ENCODE data around the gene GLUL.
"Not testable (repeated sequence)": the region's sequence is repeated elsewhere in the genome, so short reads cannot be mapped to it uniquely, and the experiment has no call there.

The GLUL gene

GRCh38 chr1:182383037-182383661 lies 8.4 kb downstream of the GLUL start:
- TF ChIP-seq, protein P1, sequence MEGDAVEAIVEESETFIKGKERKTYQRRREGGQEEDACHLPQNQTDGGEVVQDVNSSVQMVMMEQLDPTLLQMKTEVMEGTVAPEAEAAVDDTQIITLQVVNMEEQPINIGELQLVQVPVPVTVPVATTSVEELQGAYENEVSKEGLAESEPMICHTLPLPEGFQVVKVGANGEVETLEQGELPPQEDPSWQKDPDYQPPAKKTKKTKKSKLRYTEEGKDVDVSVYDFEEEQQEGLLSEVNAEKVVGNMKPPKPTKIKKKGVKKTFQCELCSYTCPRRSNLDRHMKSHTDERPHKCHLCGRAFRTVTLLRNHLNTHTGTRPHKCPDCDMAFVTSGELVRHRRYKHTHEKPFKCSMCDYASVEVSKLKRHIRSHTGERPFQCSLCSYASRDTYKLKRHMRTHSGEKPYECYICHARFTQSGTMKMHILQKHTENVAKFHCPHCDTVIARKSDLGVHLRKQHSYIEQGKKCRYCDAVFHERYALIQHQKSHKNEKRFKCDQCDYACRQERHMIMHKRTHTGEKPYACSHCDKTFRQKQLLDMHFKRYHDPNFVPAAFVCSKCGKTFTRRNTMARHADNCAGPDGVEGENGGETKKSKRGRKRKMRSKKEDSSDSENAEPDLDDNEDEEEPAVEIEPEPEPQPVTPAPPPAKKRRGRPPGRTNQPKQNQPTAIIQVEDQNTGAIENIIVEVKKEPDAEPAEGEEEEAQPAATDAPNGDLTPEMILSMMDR (IDR thresholded peaks at IDR 0.05; ENCODE audit: control insufficient read depth, insufficient read depth, low read depth, low read length, missing control alignments), result no peak
- no peak overlapping the region for H3K4me3 ChIP-seq (ENCODE audit: control insufficient read depth, low read depth, low read length)

GRCh38 chr1:182381962-182382819 lies 9.4 kb downstream of the GLUL start:
- DNase-seq (ENCODE audit: low read depth), result no peak
- TF ChIP-seq, protein P1 (IDR thresholded peaks at IDR 0.05; ENCODE audit: control insufficient read depth, insufficient read depth, low read depth, low read length, missing control alignments), result no peak
- no peak overlapping the region for H3K4me3 ChIP-seq (ENCODE audit: control insufficient read depth, low read depth, low read length)

More at GRCh38 chr1:182383037-182383661, 8.4 kb downstream of the GLUL start:
- no peak for DNase-seq (ENCODE audit: low read depth)

DNA sequence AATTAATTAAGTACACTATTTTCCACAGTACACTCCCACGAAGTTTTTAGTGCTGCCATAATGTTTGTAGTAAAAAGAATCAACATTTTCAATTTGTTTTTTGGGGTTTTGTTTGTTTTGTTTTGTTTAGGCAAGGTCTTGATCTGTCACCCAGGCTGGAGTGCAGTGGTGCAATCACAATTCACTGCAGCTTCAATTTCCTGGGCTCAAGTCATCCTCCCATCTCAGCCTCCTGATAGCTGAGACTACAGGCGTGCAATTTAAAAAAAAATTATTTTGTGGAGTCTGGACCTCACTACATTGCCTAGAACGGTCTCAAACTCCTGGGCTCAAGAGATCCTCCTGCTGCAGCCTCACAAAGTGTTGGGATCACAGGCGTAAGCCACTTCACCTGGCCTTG lies 11.4 kb downstream of the GLUL start:
- TF ChIP-seq, protein P1 (IDR thresholded peaks at IDR 0.05; ENCODE audit: control insufficient read depth, insufficient read depth, low read depth, low read length, missing control alignments), result no peak
- H3K4me3 ChIP-seq (ENCODE audit: control insufficient read depth, low read depth, low read length), result no peak overlapping the region
- no peak for DNase-seq (ENCODE audit: low read depth)

- H3K4me3 ChIP-seq (ENCODE audit: control insufficient read depth, low read depth, low read length); DNase-seq (ENCODE audit: low read depth): not testable (repeated sequence)
Observed at GRCh38 chr1:182379781-182380180, 11.8 kb downstream of the GLUL start.

DNA sequence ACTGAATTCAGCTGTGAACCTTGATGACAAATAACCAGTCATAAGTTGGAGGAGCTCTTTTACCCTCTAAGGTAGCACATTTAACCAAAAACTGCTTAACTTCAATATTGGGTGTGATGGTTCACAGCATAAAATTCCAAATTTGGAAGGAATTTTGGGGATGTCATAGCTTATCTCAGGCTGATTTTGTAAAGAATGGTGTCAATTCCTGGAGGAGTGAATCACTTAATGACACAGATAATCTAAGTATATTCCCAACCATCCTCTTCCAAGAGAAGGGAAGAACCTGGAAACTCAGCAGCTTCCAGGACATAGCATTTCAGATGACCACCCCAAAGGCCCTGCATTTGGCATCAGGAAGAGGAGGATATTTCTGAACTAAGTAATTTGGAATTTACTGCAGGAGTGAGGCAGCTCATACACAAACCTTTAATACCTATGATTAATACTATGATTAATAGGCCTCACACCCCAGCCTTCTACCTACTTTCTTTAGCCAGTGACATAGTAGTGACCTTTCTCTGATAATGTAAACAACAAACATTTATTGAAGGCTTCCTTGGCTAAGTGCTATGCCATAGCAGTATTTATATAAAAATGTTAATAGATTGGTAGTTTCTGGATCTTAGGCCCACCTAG lies 14.5 kb downstream of the GLUL start:
- TF ChIP-seq, protein P1 (IDR thresholded peaks at IDR 0.05; ENCODE audit: control insufficient read depth, insufficient read depth, low read depth, low read length, missing control alignments), result no peak
- H3K4me3 ChIP-seq (ENCODE audit: control insufficient read depth, low read depth, low read length), result no peak overlapping the region
- no peak for DNase-seq (ENCODE audit: low read depth)

DNA sequence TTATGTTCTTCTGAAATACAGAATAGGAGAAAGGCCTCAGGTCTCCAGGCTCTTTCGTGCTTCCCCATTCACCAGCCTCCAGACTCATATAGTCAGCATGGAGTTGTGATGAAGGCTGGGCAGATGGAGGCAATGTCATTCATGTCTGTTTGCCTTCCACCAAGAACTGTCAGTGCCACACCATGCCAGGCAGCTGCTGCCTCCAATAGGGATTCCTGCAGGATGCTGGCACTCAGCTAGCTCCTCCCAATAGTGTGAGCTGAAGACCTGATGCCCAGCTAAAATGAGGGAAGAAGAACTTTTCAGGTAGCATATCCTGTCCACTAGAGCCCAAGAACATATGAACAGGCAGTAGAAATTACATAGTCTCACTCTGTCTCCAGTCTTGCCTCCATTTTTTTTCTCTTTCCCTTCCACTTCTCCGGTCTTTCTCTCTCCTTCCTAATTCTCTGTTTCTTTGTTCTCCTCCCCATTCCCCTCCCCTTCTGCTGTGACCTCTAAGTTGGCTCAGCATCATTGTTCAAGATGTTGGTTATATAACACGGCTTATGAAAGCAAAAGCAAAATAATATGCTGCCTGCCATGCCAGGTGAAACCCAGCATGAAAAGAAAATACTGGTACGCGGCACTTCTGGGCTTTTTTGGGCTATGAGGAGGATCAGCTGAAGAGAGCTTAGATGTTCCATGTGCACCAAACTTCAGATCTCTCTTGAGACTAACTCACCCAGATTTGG lies 17.3 kb downstream of the GLUL start:
- no peak for DNase-seq (ENCODE audit: low read depth)
- no peak overlapping the region for H3K4me3 ChIP-seq (ENCODE audit: control insufficient read depth, low read depth, low read length)
- TF ChIP-seq, protein P1 (IDR thresholded peaks at IDR 0.05; ENCODE audit: control insufficient read depth, insufficient read depth, low read depth, low read length, missing control alignments), result no peak
